DMS114 treated with DMSO at 0.1 percent for 48 hours (cell line): ENCODE measurements around the gene D2HGDH.
"Not testable (repeated sequence)": the region's sequence is repeated elsewhere in the genome, so short reads cannot be mapped to it uniquely, and the experiment has no call there.

Experiments used
- DNase-seq: peaks from one replicate; lab custom pipeline; 2025; ENCODE audit not compliant: unreplicated experiment; lab: John Stamatoyannopoulos, UW

Gene D2HGDH

GRCh38 chr2:241817821-241818215, 83.4 kb downstream of the D2HGDH start:
- DNase-seq, result not testable (repeated sequence)
